Activated CD4-positive, alpha-beta memory T cell treated with anti-CD3 and anti-CD28 coated beads, Interleukin-2, amount 10 ng/mL, durations not matched to agents 7 days and 5 days (primary cell): Measurements from ENCODE around the gene AXL. TPM values are rescaled to one million over a fixed set of nuclear protein-coding genes. Genes with fewer than 3 reads are reported as not detected.

ENCODE experiments used
- CTCF ChIA-PET: fragments of 350-600 bp; sonication (Branson Sonifier 250); formaldehyde crosslinking; loops from one replicate; lab custom pipeline; 2021; ENCODE audit warnings: antibody characterized with exemption, inconsistent platforms; lab: Charles Lee
- POLR2A ChIA-PET: fragments of 350-600 bp; sonication (Branson Sonifier 250); formaldehyde crosslinking; loops from one replicate; lab custom pipeline; 2021; ENCODE audit warnings: antibody characterized with exemption; lab: Charles Lee
- DNase-seq: peaks from one replicate; pipeline ENCODE4 v3.0.0-alpha.2; 2020
- H3K27ac Mint-ChIP-seq: one replicate; pipeline ENCODE4 v1.8.0; 2021; ENCODE audit warnings: mild to moderate bottlenecking, mixed read lengths
- H3K27me3 Mint-ChIP-seq: one replicate; pipeline ENCODE4 v1.8.0; 2021; ENCODE audit warnings: mixed read lengths
- H3K36me3 Mint-ChIP-seq: one replicate; pipeline ENCODE4 v1.8.0; 2021; ENCODE audit warnings: low read depth, mixed read lengths
- H3K4me1 Mint-ChIP-seq: one replicate; pipeline ENCODE4 v1.8.0; 2021; ENCODE audit warnings: mixed read lengths
- H3K4me3 Mint-ChIP-seq: one replicate; pipeline ENCODE4 v1.8.0; 2021; ENCODE audit warnings: mild to moderate bottlenecking, mixed read lengths
- H3K9me3 Mint-ChIP-seq: one replicate; pipeline ENCODE4 v1.8.0; 2021; ENCODE audit warnings: mixed read lengths
- total RNA-seq, 2 experiments: library from RNA; stranded (reverse); gene quantifications; one replicate each; pipeline ENCODE4 v1.2.3, GENCODE V29; 2021

The AXL gene
- total RNA-seq, 2 experiments from 2014 or later, result 0.55 to 0.60 TPM

DNA sequence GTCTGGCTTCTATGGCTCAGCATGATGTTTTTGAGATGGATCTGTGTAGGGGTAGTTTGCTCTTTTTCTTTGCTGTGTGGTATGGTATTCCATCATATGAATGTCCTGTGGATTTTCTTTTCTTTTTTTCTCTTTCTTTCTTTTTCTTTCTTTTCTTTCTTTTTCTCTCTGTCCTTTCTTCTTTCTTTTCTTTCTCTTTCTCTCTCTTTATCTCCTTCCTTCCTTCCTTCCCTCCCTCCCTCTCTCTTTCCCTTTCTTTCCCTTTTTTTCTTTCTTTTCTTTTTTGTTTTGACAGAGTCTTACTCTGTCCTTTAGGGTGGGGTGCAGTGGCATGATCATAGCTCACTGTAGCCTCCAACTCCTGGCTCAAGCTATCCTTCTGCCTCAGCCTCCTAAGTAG is 36.1 kb downstream of the AXL start:
- Mint-ChIP-seq H3K9me3 (no peaks in the 10 kb centered on the region), H3K4me1 (no peaks in the 10 kb centered on the region), H3K36me3 (no peaks in the 10 kb centered on the region), H3K27me3 (peaks cover 9% of the 10 kb centered on the region), H3K27ac (no peak overlapping the region), H3K4me3 (no peak overlapping the region)
- ChIA-PET CTCF (no interaction called here), POLR2A (no interaction called here)
- DNase-seq, result no peak

DNA sequence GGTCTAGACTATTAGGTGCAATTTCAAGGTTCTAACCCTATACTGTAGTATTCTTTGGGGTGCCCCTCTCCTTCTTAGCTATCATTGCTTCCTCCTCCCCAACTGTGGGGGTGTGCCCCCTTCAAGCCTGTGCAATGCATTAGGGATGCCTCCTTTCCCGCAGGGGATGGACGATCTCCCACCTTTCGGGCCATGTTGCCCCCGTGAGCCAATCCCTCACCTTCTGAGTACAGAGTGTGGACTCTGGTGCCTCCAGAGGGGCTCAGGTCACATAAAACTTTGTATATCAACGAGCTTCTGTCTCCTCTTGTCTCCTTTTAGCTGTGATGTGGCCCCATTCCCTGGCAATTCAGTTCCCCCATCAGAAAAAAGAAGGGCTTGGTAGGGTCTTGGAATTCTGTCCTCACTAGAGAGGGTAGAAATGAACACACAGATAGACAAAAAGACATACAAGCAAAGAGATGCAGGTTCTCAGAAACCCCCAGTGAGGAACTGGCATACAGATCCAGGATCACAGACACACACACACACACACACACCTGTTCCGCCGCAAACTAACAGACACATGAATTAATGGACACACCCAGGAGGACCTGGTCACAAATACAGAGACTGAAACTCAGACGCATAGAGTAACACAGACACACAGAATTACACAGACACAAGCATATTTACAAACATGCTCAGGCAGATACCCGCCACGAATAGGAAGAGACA is 42.6 kb downstream of the AXL start:
- peak overlapping the region; percentile 91 for H3K4me3 Mint-ChIP-seq
- H3K27ac Mint-ChIP-seq, result peak overlapping the region; percentile 99
- POLR2A ChIA-PET, result interaction anchor here (1.0 to 9.1 kb wide), 9 partner anchors 12 to 571 kb away, joined by 3 to 348 read pairs (median 5); partner anchors contain the start of genes B9D2, CCDC97, CYP2S1 and NUMBL
- no peak for DNase-seq
- no peaks in the 10 kb centered on the region for H3K27me3 Mint-ChIP-seq
- no peaks in the 10 kb centered on the region for H3K9me3 Mint-ChIP-seq
- H3K4me1 Mint-ChIP-seq, result peaks cover 27% of the 10 kb centered on the region
- CTCF ChIA-PET, result interaction anchor here (1.0 to 6.4 kb wide), 5 partner anchors 28 to 91 kb away, joined by 3 to 114 read pairs (median 20); partner anchors contain the start of genes CCDC97 and TGFB1
- H3K36me3 Mint-ChIP-seq, result peaks cover 21% of the 10 kb centered on the region

DNA sequence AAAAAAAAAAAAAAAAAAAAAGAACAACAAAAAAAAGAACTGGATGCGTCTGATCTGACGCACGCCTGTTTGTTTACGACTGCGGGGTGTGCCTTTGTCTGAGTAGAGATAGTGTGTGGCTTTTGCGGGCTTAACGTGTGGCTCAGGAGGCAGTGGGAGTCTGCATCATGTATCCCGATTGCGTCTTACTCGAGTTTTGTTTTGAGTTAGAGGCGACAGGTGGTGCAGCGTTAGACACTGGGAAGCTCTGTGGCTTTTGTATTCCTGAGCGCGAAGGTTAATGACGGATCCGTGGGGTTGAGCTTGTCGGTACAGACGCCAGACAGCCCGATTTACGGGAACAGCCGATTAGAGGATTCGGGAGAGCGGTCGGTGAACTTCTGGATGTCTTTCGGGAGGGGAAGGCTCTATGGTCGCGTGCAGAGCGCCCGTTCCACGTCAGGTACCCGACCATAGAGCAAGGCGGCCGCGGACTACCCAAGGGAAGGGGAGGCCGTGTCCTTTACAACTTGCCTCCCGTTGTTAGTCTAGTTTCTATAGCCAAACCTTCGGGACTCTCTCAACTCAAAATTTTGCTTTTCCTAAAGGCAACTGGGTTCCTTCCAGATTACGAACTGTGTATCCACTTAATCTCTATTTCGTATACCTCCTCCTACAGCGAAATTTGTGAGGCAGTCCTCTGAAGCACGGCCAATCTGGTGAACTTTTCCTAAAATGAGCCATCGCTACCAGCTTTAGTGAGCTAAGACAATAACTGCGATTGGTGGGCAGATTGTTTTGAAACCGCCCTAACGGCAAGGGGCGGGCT is 44.2 kb downstream of the AXL start:
- CTCF ChIA-PET, result interaction anchor here (0.6 to 6.4 kb wide), 18 partner anchors 10 to 799 kb away, joined by 3 to 114 read pairs (median 4); partner anchors contain the start of genes B9D2, CCDC97, RAB4B and TGFB1

DNA sequence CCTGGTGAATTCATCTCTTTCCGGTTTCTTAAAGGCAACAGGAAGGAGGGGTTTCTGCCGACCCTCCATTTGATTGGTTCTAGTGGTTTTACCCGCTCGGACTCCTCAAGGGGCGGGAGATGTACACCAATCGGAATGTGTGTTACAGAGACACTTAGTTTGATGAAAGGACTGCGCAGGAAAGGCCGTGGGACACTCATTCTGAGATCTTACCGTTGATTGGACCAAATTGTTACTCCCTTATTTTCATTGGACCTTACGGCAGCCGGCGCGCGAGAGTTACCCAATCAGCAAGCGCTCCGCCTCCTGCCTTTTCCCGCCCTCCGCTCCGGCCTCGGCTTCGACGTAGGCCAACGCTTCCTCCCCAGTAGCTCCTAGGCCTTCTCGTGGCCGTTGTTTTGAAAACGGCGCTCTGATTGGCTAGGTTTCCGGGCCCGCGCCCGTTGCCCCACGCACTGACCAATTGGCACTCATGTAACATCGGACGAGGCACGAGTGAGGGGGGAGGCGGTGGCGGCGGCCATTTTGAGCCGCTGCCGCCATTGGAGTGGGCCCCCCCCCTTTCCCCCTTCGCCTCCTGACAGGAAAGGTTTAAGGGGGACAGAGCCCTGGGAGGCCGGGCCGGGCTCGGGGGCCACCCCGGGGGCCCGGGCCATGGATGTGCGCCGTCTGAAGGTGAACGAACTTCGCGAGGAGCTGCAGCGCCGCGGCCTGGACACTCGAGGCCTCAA is 45.0 kb downstream of the AXL start, which contains the start of gene HNRNPUL1:
TSS of gene HNRNPUL1 (plus strand) at position 523 of the 731 bp plus-strand sequence. CDS start at position 655, 132 bp downstream.
- ChIA-PET CTCF (interaction anchor here (0.5 to 6.4 kb wide), 14 partner anchors 21 to 800 kb away, joined by 3 to 114 read pairs (median 4); partner anchors contain the start of genes B9D2, CCDC97, RAB4B and TGFB1), POLR2A (interaction anchor here (0.6 to 9.1 kb wide), 31 partner anchors 8 to 1929 kb away, joined by 3 to 348 read pairs (median 6); partner anchors contain the start of genes B9D2, CCDC97, DMAC2 and GMFG)
- H3K4me3 Mint-ChIP-seq, result peak within 1 kb of the TSS; percentile 91
- no peaks in the 10 kb centered on the region for H3K9me3 Mint-ChIP-seq
- no peaks in the 10 kb centered on the region for H3K27me3 Mint-ChIP-seq
- peaks cover 43% of the 10 kb centered on the region for H3K36me3 Mint-ChIP-seq
- peak within 1 kb of the TSS; percentile 99 for H3K27ac Mint-ChIP-seq
- peaks cover 45% of the 10 kb centered on the region for H3K4me1 Mint-ChIP-seq
- DNase-seq, result peak; percentile 99

More for the DNA sequence above, 44.2 kb downstream of the AXL start:
- H3K4me3 Mint-ChIP-seq, result peak overlapping the region; percentile 91
- no peaks in the 10 kb centered on the region for H3K27me3 Mint-ChIP-seq
- H3K27ac Mint-ChIP-seq, result peak overlapping the region; percentile 99
- H3K9me3 Mint-ChIP-seq, result no peaks in the 10 kb centered on the region
- peaks cover 37% of the 10 kb centered on the region for H3K36me3 Mint-ChIP-seq
- DNase-seq, result peak; percentile 91
- POLR2A ChIA-PET, result interaction anchor here (0.6 to 9.1 kb wide), 34 partner anchors 8 to 1928 kb away, joined by 3 to 348 read pairs (median 5); partner anchors contain the start of genes B9D2, CCDC97, DMAC2 and GMFG
- H3K4me1 Mint-ChIP-seq, result peaks cover 43% of the 10 kb centered on the region

DNA sequence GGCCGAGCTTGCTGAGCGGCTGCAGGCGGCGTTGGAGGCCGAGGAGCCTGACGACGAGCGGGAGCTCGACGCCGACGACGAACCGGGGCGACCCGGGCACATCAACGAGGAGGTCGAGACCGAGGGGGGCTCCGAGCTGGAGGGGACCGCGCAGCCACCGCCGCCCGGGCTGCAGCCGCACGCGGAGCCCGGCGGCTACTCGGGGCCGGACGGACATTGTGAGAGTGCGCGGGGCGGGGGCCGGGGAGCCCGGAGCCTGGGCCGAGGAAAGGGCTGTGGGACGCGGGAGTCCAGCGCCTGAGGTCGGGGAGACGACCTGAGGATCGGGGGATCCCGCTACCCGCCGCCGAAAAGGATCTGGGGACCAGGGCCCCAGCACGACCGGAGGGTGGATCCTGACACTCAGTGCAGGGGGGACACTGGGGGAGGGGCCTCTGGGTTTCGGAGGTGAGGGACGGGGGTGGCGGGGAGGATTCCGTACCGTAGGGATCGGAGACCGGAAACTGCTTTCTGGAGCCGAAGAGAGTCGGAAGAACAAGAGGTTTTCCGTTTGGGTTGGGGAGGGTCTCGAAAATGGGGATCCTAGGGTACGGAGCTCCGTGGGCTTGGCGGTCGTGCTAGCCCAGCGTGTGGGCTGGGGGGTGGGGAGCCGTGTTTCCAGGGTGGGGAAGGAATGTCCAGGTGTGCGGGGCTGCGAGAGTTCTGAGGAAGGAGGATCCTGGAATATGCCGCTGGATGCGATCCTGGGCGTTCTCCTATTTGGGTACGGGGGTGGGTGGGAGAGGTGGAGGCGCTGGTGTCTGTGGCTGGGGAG is 45.8 kb downstream of the AXL start:
- H3K36me3 Mint-ChIP-seq, result peaks cover 50% of the 10 kb centered on the region
- peak; percentile 59 for DNase-seq
- H3K9me3 Mint-ChIP-seq, result no peaks in the 10 kb centered on the region
- no peaks in the 10 kb centered on the region for H3K27me3 Mint-ChIP-seq
- H3K4me3 Mint-ChIP-seq, result peak overlapping the region; percentile 91
- POLR2A ChIA-PET, result interaction anchor here (0.7 to 9.1 kb wide), 22 partner anchors 9 to 1829 kb away, joined by 3 to 348 read pairs (median 7); partner anchors contain the start of genes B9D2, CCDC97, DMAC2 and RPS16
- H3K27ac Mint-ChIP-seq, result peak overlapping the region; percentile 99
- CTCF ChIA-PET, result interaction anchor here (0.5 to 6.4 kb wide), 10 partner anchors 23 to 595 kb away, joined by 3 to 114 read pairs (median 5); partner anchors contain the start of genes B9D2, CCDC97 and TGFB1
- H3K4me1 Mint-ChIP-seq, result peaks cover 45% of the 10 kb centered on the region

DNA sequence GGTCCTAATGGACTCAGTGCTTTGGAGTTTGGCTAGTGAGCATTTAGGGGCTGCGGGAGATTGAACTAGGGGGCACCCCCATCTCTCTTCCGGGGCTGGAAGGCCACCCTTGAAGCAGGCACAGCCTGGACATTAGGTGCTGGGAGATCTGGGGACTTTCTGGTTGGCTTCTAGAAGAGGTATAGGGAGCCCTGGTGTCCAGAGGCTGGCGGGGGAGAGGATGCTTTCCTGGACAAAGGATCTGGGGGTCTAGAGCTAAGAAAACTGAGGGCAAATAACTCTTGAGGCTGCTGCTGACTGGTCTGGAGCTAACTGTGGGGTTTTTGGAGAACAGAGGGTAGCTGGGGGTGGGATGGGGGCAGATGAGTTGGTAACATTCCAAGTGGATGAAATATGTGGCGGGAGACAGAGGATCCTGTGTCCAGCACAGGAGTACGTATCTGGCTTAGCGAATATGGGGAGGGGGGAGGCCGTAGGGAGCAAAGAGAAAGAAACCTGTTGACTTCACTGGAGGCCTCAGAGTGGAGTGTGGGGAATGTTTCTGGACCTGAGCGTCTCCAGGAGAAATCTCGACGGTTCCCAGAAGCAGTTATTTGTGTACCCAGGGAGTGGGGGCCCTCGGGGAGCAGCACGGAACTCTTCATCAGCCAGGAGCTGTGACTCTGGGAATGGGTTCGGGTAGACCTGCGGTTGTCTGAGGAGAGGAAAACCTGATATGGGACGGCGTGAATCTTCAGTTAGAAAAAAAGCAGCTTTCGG is 46.6 kb downstream of the AXL start:
- Mint-ChIP-seq H3K9me3 (no peaks in the 10 kb centered on the region), H3K36me3 (peaks cover 52% of the 10 kb centered on the region), H3K27ac (peak overlapping the region; percentile 99), H3K27me3 (no peaks in the 10 kb centered on the region), H3K4me3 (peak overlapping the region; percentile 91), H3K4me1 (peaks cover 45% of the 10 kb centered on the region)
- ChIA-PET POLR2A (interaction anchor here (1.2 to 9.1 kb wide), 11 partner anchors 8 to 1830 kb away, joined by 3 to 348 read pairs (median 9); partner anchors contain the start of genes B9D2, CCDC97 and RPS16), CTCF (interaction anchor here (1.0 to 6.4 kb wide), 5 partner anchors 32 to 98 kb away, joined by 3 to 114 read pairs (median 6); partner anchors contain the start of genes B9D2, CCDC97 and TGFB1)
- peak; percentile 21 for DNase-seq

DNA sequence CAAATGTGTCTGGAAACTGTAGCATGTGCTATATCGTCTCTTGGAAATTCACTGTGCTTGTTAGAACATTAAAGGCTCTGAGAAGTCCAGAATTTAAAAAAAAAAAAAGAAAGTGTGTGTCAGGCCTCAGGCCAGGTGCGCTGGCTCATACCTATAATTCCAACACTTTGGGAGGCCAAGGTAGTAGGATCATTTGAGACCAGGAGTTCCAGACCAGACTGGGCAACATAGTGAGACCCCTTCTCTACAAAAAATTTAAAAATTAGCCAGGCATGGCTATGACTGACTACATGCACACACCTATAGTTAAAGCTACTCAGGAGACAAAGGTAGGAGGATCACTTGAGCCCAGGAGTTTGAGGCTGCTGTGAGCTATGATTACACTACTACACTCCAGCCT is 50.0 kb downstream of the AXL start:
- Mint-ChIP-seq H3K4me1 (peaks cover 35% of the 10 kb centered on the region), H3K36me3 (peaks cover 84% of the 10 kb centered on the region), H3K4me3 (no peak overlapping the region), H3K27ac (no peak overlapping the region), H3K27me3 (no peaks in the 10 kb centered on the region), H3K9me3 (no peaks in the 10 kb centered on the region)
- DNase-seq, result no peak
- POLR2A ChIA-PET, result interaction anchor here (0.9 kb wide), 1 partner anchor 16 kb away, joined by 3 read pairs; no protein-coding TSS in a partner anchor
- CTCF ChIA-PET, result interaction anchor here (1.2 kb wide), 1 partner anchor 25 kb away, joined by 3 read pairs; no protein-coding TSS in a partner anchor

DNA sequence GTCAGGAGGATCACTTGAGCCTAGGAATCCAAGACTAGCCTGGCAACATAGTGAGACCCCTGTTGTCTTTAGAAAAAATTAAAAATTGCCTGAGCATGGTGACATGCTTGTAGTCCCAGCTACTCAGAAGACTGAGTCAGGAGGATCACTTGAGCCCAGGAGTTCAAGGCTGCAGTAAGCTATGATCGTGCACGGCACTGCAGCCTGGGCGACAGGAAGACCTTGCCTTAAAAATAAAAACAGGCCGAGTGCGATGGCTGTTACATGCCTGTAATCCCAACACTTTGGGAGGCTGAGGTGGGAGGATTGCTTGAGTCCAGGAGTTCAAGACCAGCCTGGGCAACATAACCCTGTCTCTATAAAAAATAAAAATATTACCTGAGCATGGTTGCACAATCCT is 50.5 kb downstream of the AXL start:
- ChIA-PET CTCF (interaction anchor here (0.6 to 1.2 kb wide), 3 partner anchors 24 to 81 kb away, joined by 3 to 5 read pairs (median 4); no protein-coding TSS in a partner anchor), POLR2A (interaction anchor here (0.7 to 0.9 kb wide), 3 partner anchors 16 to 38 kb away, joined by 3 read pairs; no protein-coding TSS in a partner anchor)
- Mint-ChIP-seq H3K4me1 (peaks cover 35% of the 10 kb centered on the region), H3K36me3 (peaks cover 88% of the 10 kb centered on the region), H3K9me3 (no peaks in the 10 kb centered on the region), H3K27me3 (no peaks in the 10 kb centered on the region), H3K4me3 (no peak overlapping the region), H3K27ac (no peak overlapping the region)
- DNase-seq, result no peak

DNA sequence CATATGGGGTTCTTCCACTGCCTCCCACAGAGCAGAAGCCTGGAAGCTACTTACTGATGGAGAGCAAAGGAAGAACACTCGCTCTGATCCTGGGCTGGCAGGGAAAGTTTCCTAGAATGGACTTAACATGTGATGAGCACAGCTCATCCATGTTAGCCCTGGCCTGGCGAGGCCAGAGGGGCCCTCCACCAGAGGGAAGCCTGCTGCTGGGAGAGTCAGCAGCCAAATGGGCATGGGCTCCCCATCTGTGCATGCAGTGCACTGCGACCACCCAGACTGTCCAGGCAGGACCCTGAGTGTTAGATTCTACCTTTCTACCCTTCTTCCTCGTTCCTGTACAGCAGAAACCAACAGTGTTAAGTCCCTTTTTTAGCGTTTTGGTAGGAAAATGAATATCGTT is 54.1 kb downstream of the AXL start:
- Mint-ChIP-seq H3K27me3 (no peaks in the 10 kb centered on the region), H3K4me1 (peaks cover 9% of the 10 kb centered on the region), H3K4me3 (no peak overlapping the region), H3K27ac (no peak overlapping the region), H3K9me3 (no peaks in the 10 kb centered on the region), H3K36me3 (peaks cover 86% of the 10 kb centered on the region)
- CTCF ChIA-PET, result no interaction called here
- POLR2A ChIA-PET, result interaction anchor here (1.3 to 3.4 kb wide), 2 partner anchors 9 to 14 kb away, joined by 3 to 20 read pairs; partner anchors contain the start of gene HNRNPUL1
- no peak for DNase-seq

DNA sequence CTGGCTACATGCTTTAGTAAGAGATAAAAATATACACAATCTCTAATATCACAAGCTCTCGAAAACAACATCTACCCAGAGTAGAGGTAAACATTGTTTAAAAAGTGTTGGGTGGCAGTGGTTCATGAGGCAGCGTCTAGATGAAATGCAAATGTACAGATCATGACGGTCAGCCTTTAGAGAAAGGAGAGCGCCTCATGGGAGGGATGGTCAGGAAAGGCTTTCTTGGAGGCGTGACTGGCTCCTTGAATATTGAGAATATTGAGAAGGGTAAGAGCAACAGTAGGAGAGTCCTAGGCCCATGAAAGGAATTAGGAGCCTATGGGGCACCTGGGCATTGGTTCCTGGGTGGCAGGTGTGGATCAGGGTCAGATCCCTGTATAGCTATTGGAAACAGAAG is 55.8 kb downstream of the AXL start:
- DNase-seq, result no peak
- Mint-ChIP-seq H3K9me3 (no peaks in the 10 kb centered on the region), H3K27ac (no peak overlapping the region), H3K36me3 (peaks cover 87% of the 10 kb centered on the region), H3K4me1 (peaks cover 6% of the 10 kb centered on the region), H3K27me3 (no peaks in the 10 kb centered on the region), H3K4me3 (no peak overlapping the region)
- ChIA-PET POLR2A (interaction anchor here (0.7 to 3.4 kb wide), 2 partner anchors 10 to 19 kb away, joined by 3 to 20 read pairs; partner anchors contain the start of gene HNRNPUL1), CTCF (interaction anchor here (1.3 kb wide), 1 partner anchor 28 kb away, joined by 3 read pairs; no protein-coding TSS in a partner anchor)
